HG03558 (cell line): Measurements from ENCODE around the gene CFAP157.

ENCODE experiments used
- ATAC-seq: cut with Tn5 transposase; IDR thresholded peaks from one replicate; pipeline ENCODE4 v1.9.1; 2021; ENCODE audit warnings: moderate number of reproducible peaks; ENCODE audit not compliant: unreplicated experiment; ENCODE audit errors: extremely low read depth

The CFAP157 gene

GRCh38 chr9:127733614-127734013 is 26.8 kb downstream of the CFAP157 start:
- ATAC-seq, result no peak

- ATAC-seq, result no peak
Measured at GRCh38 chr9:127734247-127734746, 27.5 kb downstream of the CFAP157 start.

GRCh38 chr9:127734747-127735529 is 28.1 kb downstream of the CFAP157 start, which contains the start of gene TOR2A:
TSS of gene TOR2A (minus strand) at chr9:127735294. CDS start at chr9:127735270, 24 bp downstream.
- ATAC-seq, result peak; percentile 50

- ATAC-seq, result no peak
Measured at GRCh38 chr9:127735530-127736185, 28.9 kb downstream of the CFAP157 start.

GRCh38 chr9:127738666-127739065 is 31.9 kb downstream of the CFAP157 start:
- no peak for ATAC-seq

- no peak for ATAC-seq
Measured at GRCh38 chr9:127739614-127740330, 33.0 kb downstream of the CFAP157 start.

- ATAC-seq, result no peak
Measured at GRCh38 chr9:127741831-127742434, 35.1 kb downstream of the CFAP157 start.

- ATAC-seq, result no peak
Measured at GRCh38 chr9:127742435-127743088, 35.8 kb downstream of the CFAP157 start.

GRCh38 chr9:127744398-127745110 is 37.8 kb downstream of the CFAP157 start:
- no peak for ATAC-seq

GRCh38 chr9:127746959-127747569 is 40.3 kb downstream of the CFAP157 start:
- no peak for ATAC-seq

- no peak for ATAC-seq
Measured at GRCh38 chr9:127749090-127749787, 42.5 kb downstream of the CFAP157 start.

- ATAC-seq, result no peak
Measured at GRCh38 chr9:127751269-127752054, 44.7 kb downstream of the CFAP157 start.

- ATAC-seq, result no peak
Measured at GRCh38 chr9:127753148-127753547, 46.4 kb downstream of the CFAP157 start.

- ATAC-seq, result no peak
Measured at GRCh38 chr9:127753622-127754021, 46.8 kb downstream of the CFAP157 start.

- ATAC-seq, result no peak
Measured at GRCh38 chr9:127754099-127755060, 47.6 kb downstream of the CFAP157 start.
